Activated CD8-positive, alpha-beta T cell treated with anti-CD3 and anti-CD28 coated beads for 36 hours (primary cell): ENCODE measurements around the gene COPE. TPM values are rescaled to one million over a fixed set of nuclear protein-coding genes. Genes with fewer than 3 reads are reported as not detected.

ENCODE experiments used
- ATAC-seq: fragments of 200-7000 bp; cut with Tn5 transposase; one replicate; pipeline ENCODE4 v1.10.0; 2021; ENCODE audit warnings: mild to moderate bottlenecking, moderate library complexity
- CTCF ChIA-PET: fragments of 350-600 bp; sonication (Branson Sonifier 250); formaldehyde crosslinking; loops from one replicate; lab custom pipeline; 2021; ENCODE audit warnings: antibody characterized with exemption; lab: Charles Lee
- POLR2A ChIA-PET: fragments of 350-600 bp; sonication (Branson Sonifier 250); formaldehyde crosslinking; loops from one replicate; lab custom pipeline; 2021; ENCODE audit warnings: antibody characterized with exemption; lab: Charles Lee
- DNase-seq: peaks from one replicate; pipeline ENCODE4 v3.0.0-alpha.2; 2020
- H3K27ac Mint-ChIP-seq: one replicate; pipeline ENCODE4 v1.8.0; 2021; ENCODE audit warnings: mild to moderate bottlenecking, mixed read lengths
- H3K27me3 Mint-ChIP-seq: one replicate; pipeline ENCODE4 v1.8.0; 2021; ENCODE audit warnings: mixed read lengths
- H3K36me3 Mint-ChIP-seq: one replicate; pipeline ENCODE4 v1.8.0; 2021; ENCODE audit warnings: low read depth, mixed read lengths
- H3K4me1 Mint-ChIP-seq: one replicate; pipeline ENCODE4 v1.8.0; 2021; ENCODE audit warnings: low read depth, mixed read lengths
- H3K4me3 Mint-ChIP-seq: one replicate; pipeline ENCODE4 v1.8.0; 2021; ENCODE audit warnings: mild to moderate bottlenecking, moderate library complexity, mixed read lengths
- H3K9me3 Mint-ChIP-seq: one replicate; pipeline ENCODE4 v1.8.0; 2021; ENCODE audit warnings: mixed read lengths
- CTCF ChIP-seq: fragments of 200-600 bp; IDR thresholded peaks from one replicate; pipeline ENCODE4 v1.8.0; 2022; ENCODE audit warnings: antibody characterized with exemption, mild to moderate bottlenecking
- intact Hi-C: fragments of 100-400 bp; cut with micrococcal nuclease; formaldehyde crosslinking; loops from one replicate; pipeline ENCODE4 v1.10.0; 2022
- total RNA-seq, 2 experiments: library from RNA; stranded (reverse); gene quantifications; one replicate each; pipeline ENCODE4 v1.2.3, GENCODE V29; 2021

The COPE gene
- total RNA-seq, 2 experiments from 2014 or later, result 179 to 183 TPM

- ATAC-seq (no peak), DNase-seq (no peak)
- no peak for TF ChIP-seq CTCF
- Mint-ChIP-seq H3K4me3 (no peak overlapping the region), H3K27ac (no peak overlapping the region), H3K36me3 (peaks cover 44% of the 10 kb centered on the region), H3K4me1 (peaks cover 4% of the 10 kb centered on the region), H3K27me3 (no peaks in the 10 kb centered on the region), H3K9me3 (no peaks in the 10 kb centered on the region)
- intact Hi-C loops, result no loop called here
- ChIA-PET CTCF (interaction anchor here (1.0 to 6.0 kb wide), 2 partner anchors 8 to 11 kb away, joined by 3 to 35 read pairs; no protein-coding TSS in a partner anchor), POLR2A (no interaction called here)
Observed at GRCh38 chr19:18854982-18855381, 64.2 kb downstream of the COPE start.

GRCh38 chr19:18853755-18854427, 65.3 kb downstream of the COPE start:
- intact Hi-C loops, result no loop called here
- H3K27me3 Mint-ChIP-seq, result no peaks in the 10 kb centered on the region
- ChIA-PET CTCF (no interaction called here), POLR2A (interaction anchor here (0.6 kb wide), 1 partner anchor 14 kb away, joined by 3 read pairs; no protein-coding TSS in a partner anchor)
- peaks cover 49% of the 10 kb centered on the region for H3K36me3 Mint-ChIP-seq
- H3K4me3 Mint-ChIP-seq, result no peak overlapping the region
- no peak for TF ChIP-seq CTCF
- no peaks in the 10 kb centered on the region for H3K9me3 Mint-ChIP-seq
- DNase-seq (no peak), ATAC-seq (no peak)
- no peak overlapping the region for H3K27ac Mint-ChIP-seq
- peaks cover 14% of the 10 kb centered on the region for H3K4me1 Mint-ChIP-seq

GRCh38 chr19:18852648-18853047, 66.5 kb downstream of the COPE start:
- Mint-ChIP-seq H3K27me3 (no peaks in the 10 kb centered on the region), H3K36me3 (peaks cover 56% of the 10 kb centered on the region), H3K4me1 (peaks cover 21% of the 10 kb centered on the region), H3K9me3 (no peaks in the 10 kb centered on the region), H3K27ac (no peak overlapping the region), H3K4me3 (no peak overlapping the region)
- ChIA-PET CTCF (no interaction called here), POLR2A (no interaction called here)
- no peak for TF ChIP-seq CTCF
- ATAC-seq (no peak), DNase-seq (no peak)
- intact Hi-C loops, result no loop called here

- no peak overlapping the region for H3K4me3 Mint-ChIP-seq
- no peak for DNase-seq
- no peaks in the 10 kb centered on the region for H3K27me3 Mint-ChIP-seq
- CTCF ChIA-PET, result interaction anchor here (1.8 kb wide), 1 partner anchor 258 kb away, joined by 6 read pairs; no protein-coding TSS in a partner anchor
- intact Hi-C loops, result no loop called here
- peaks cover 61% of the 10 kb centered on the region for H3K36me3 Mint-ChIP-seq
- no peaks in the 10 kb centered on the region for H3K9me3 Mint-ChIP-seq
- no peak for ATAC-seq
- no peak overlapping the region for H3K27ac Mint-ChIP-seq
- TF ChIP-seq CTCF, result no peak
- POLR2A ChIA-PET, result no interaction called here
- peaks cover 28% of the 10 kb centered on the region for H3K4me1 Mint-ChIP-seq
Observed at GRCh38 chr19:18851673-18852325, 67.4 kb downstream of the COPE start.
